HCT116 (cell line): ENCODE measurements around the gene GRK5.

Source experiments
- CTCF ChIP-seq, 3 experiments: fragments of 200-600 bp in 1 of 3; sonication (generic) in 1 of 3; IDR thresholded peaks in 2 of 3; conservative IDR thresholded peaks in 1 of 3; 2 replicates each; pipeline ENCODE4 v1.5.1; 2012 to 2017; ENCODE audit warnings: low read depth in 2 of 3, low read length in 2 of 3, antibody characterized with exemption in 1 of 3, borderline replicate concordance in 1 of 3, control low read depth in 1 of 3, mild to moderate bottlenecking in 1 of 3, mixed read lengths in 1 of 3, mixed run types in 1 of 3, moderate library complexity in 1 of 3; ENCODE audit not compliant: insufficient read depth in 1 of 3
- EZH2 ChIP-seq: fragments of 200-600 bp; sonication (generic); IDR thresholded peaks from 2 replicates; pipeline ENCODE4 v1.6.1; 2017; ENCODE audit warnings: antibody characterized with exemption, mixed run types
- MAX ChIP-seq: IDR thresholded peaks from 2 replicates; pipeline ENCODE4 v1.6.1; 2012
- POLR2A ChIP-seq: IDR thresholded peaks from 2 replicates; pipeline ENCODE4 v1.7.0; 2011; ENCODE audit warnings: borderline replicate concordance; ENCODE audit not compliant: insufficient read depth, insufficient read length; ENCODE audit errors: extremely low read depth
- YY1 ChIP-seq: IDR thresholded peaks from 2 replicates; pipeline ENCODE4 v1.6.1; 2011; ENCODE audit warnings: low read length, low read depth, moderate library complexity, mild to moderate bottlenecking; ENCODE audit not compliant: insufficient replicate concordance; ENCODE audit errors: extremely low read depth

GRCh38 chr10:119348516-119349240 lies 141.3 kb downstream of the GRK5 start:
- TF ChIP-seq CTCF (IDR thresholded peaks at IDR 0.05 in 2 of 3, conservative IDR thresholded peaks at IDR 0.05 in 1 of 3; ENCODE audit: borderline replicate concordance in 1 of 3, insufficient read depth in 1 of 3, low read depth in 2 of 3, low read length in 2 of 3) (no peak), YY1 (no peak), MAX (no peak), POLR2A (no peak), EZH2 (no peak)
